ENCODE measurements around the gene PRRT1. TPM values are rescaled to one million over a fixed set of nuclear protein-coding genes. Genes with fewer than 3 reads are reported as not detected.

Gene PRRT1
- total RNA-seq, 1 donor from 2014 or later, result not detected

- peak; percentile 43 for TF ChIP-seq CTCF (IDR thresholded peaks at IDR 0.05)
- TF ChIP-seq EZH2 (IDR thresholded peaks at IDR 0.05), result no peak
- no peak for TF ChIP-seq EZH2phosphoT487 (IDR thresholded peaks at IDR 0.05)
- no peaks in the 10 kb centered on the region for H3K9me3 ChIP-seq (ENCODE audit: low read depth)
- peak within 1 kb of the TSS; percentile 86 for H3K4me2 ChIP-seq
- peaks cover 18% of the 10 kb centered on the region for H3F3A ChIP-seq (ENCODE audit: low read depth)
- Mint-ChIP-seq H3K4me1 (peaks cover 43% of the 10 kb centered on the region), H3K27ac (peak within 1 kb of the TSS; percentile 98), H3K9me3 (no peaks in the 10 kb centered on the region), H3K27me3 (ENCODE audit: insufficient read depth, low read depth) (peaks cover 19% of the 10 kb centered on the region), H3K36me3 (peaks cover 24% of the 10 kb centered on the region), H3K4me3 (peak within 1 kb of the TSS; percentile 100)
- H3K36me3 ChIP-seq, result no peaks in the 10 kb centered on the region
- peak within 1 kb of the TSS; percentile 65 for H3K4me3 ChIP-seq
- no peak within 1 kb of the TSS for H3K27ac ChIP-seq
- peaks cover 9% of the 10 kb centered on the region for H3K79me2 ChIP-seq (ENCODE audit: low read depth)
- peaks cover 44% of the 10 kb centered on the region for H3K27me3 ChIP-seq
- peak within 1 kb of the TSS; percentile 35 for H3K9ac ChIP-seq
- H4K20me1 ChIP-seq (ENCODE audit: low read depth), result peaks cover 5% of the 10 kb centered on the region
- DNase-seq (ENCODE audit: low spot score), result peak; percentile 93
- peaks cover 18% of the 10 kb centered on the region for H3K4me1 ChIP-seq
- peak within 1 kb of the TSS; percentile 74 for H2AFZ ChIP-seq (replicated peaks)
Observed at GRCh38 chr6:32153564-32154513, 2.1 kb upstream of the PRRT1 start, which contains the start of gene PPT2. PPT2 (plus strand) TSS chr6:32154141; CDS start chr6:32154595, 454 bp downstream.

- H3K27ac ChIP-seq, result no peak overlapping the region
- H3K9me3 ChIP-seq (ENCODE audit: low read depth), result no peaks in the 10 kb centered on the region
- Mint-ChIP-seq H3K36me3 (peaks cover 26% of the 10 kb centered on the region), H3K27me3 (ENCODE audit: insufficient read depth, low read depth) (peaks cover 19% of the 10 kb centered on the region), H3K9me3 (no peaks in the 10 kb centered on the region), H3K4me1 (peaks cover 43% of the 10 kb centered on the region), H3K4me3 (peak overlapping the region; percentile 100), H3K27ac (peak overlapping the region; percentile 98)
- H3K36me3 ChIP-seq, result no peaks in the 10 kb centered on the region
- peak overlapping the region; percentile 65 for H3K4me3 ChIP-seq
- peak overlapping the region; percentile 86 for H3K4me2 ChIP-seq
- H2AFZ ChIP-seq (replicated peaks), result peak overlapping the region; percentile 74
- peak; percentile 70 for DNase-seq (ENCODE audit: low spot score)
- TF ChIP-seq EZH2phosphoT487 (IDR thresholded peaks at IDR 0.05), result no peak
- TF ChIP-seq EZH2 (IDR thresholded peaks at IDR 0.05), result peak; percentile 10
- H3K9ac ChIP-seq, result no peak overlapping the region
- H3K4me1 ChIP-seq, result peaks cover 18% of the 10 kb centered on the region
- peaks cover 5% of the 10 kb centered on the region for H4K20me1 ChIP-seq (ENCODE audit: low read depth)
- peaks cover 18% of the 10 kb centered on the region for H3F3A ChIP-seq (ENCODE audit: low read depth)
- H3K79me2 ChIP-seq (ENCODE audit: low read depth), result peaks cover 9% of the 10 kb centered on the region
- peaks cover 53% of the 10 kb centered on the region for H3K27me3 ChIP-seq
Observed at GRCh38 chr6:32152769-32153563, 1.2 kb upstream of the PRRT1 start.

- H3F3A ChIP-seq (ENCODE audit: low read depth), result peaks cover 18% of the 10 kb centered on the region
- peaks cover 9% of the 10 kb centered on the region for H3K79me2 ChIP-seq (ENCODE audit: low read depth)
- H3K36me3 ChIP-seq, result no peaks in the 10 kb centered on the region
- Mint-ChIP-seq H3K9me3 (no peaks in the 10 kb centered on the region), H3K27ac (peak overlapping the region; percentile 1), H3K4me1 (peaks cover 49% of the 10 kb centered on the region), H3K27me3 (ENCODE audit: insufficient read depth, low read depth) (peaks cover 14% of the 10 kb centered on the region), H3K36me3 (peaks cover 22% of the 10 kb centered on the region), H3K4me3 (peak overlapping the region; percentile 83)
- peaks cover 61% of the 10 kb centered on the region for H3K27me3 ChIP-seq
- no peak overlapping the region for H2AFZ ChIP-seq (replicated peaks)
- H3K9me3 ChIP-seq (ENCODE audit: low read depth), result no peaks in the 10 kb centered on the region
- DNase-seq (ENCODE audit: low spot score), result no peak
- H3K27ac ChIP-seq, result no peak overlapping the region
- H3K9ac ChIP-seq, result no peak overlapping the region
- H4K20me1 ChIP-seq (ENCODE audit: low read depth), result peaks cover 5% of the 10 kb centered on the region
- peak overlapping the region; percentile 65 for H3K4me3 ChIP-seq
- H3K4me1 ChIP-seq, result peaks cover 18% of the 10 kb centered on the region
- TF ChIP-seq EZH2 (IDR thresholded peaks at IDR 0.05) (no peak), EZH2phosphoT487 (IDR thresholded peaks at IDR 0.05) (no peak), CTCF (IDR thresholded peaks at IDR 0.05) (no peak)
- peak overlapping the region; percentile 86 for H3K4me2 ChIP-seq
Observed at GRCh38 chr6:32151181-32151862, 417 bp downstream of the PRRT1 start.
